Activated CD4-positive, alpha-beta memory T cell treated with anti-CD3 and anti-CD28 coated beads for 36 hours (primary cell): ENCODE measurements around the gene MBNL3. TPM values are rescaled to one million over a fixed set of nuclear protein-coding genes. Genes with fewer than 3 reads are reported as not detected.
"Not testable (repeated sequence)": the region's sequence is repeated elsewhere in the genome, so short reads cannot be mapped to it uniquely, and the experiment has no call there.

Experiments
- CTCF ChIA-PET: fragments of 350-600 bp; sonication (Branson Sonifier 250); formaldehyde crosslinking; loops from one replicate; lab custom pipeline; 2021; ENCODE audit warnings: antibody characterized with exemption, inconsistent platforms; lab: Charles Lee
- POLR2A ChIA-PET: fragments of 350-600 bp; sonication (Branson Sonifier 250); formaldehyde crosslinking; loops from one replicate; lab custom pipeline; 2021; ENCODE audit warnings: antibody characterized with exemption; lab: Charles Lee
- DNase-seq: peaks from one replicate; pipeline ENCODE4 v3.0.0-alpha.2; 2020
- H3K27ac Mint-ChIP-seq: one replicate; pipeline ENCODE4 v1.8.0; 2021; ENCODE audit warnings: mixed read lengths
- H3K27me3 Mint-ChIP-seq: one replicate; pipeline ENCODE4 v1.8.0; 2021; ENCODE audit warnings: mixed read lengths
- H3K36me3 Mint-ChIP-seq: one replicate; pipeline ENCODE4 v1.8.0; 2021; ENCODE audit warnings: mixed read lengths
- H3K4me1 Mint-ChIP-seq: one replicate; pipeline ENCODE4 v1.8.0; 2021; ENCODE audit warnings: low read depth, mixed read lengths
- H3K4me3 Mint-ChIP-seq: one replicate; pipeline ENCODE4 v1.8.0; 2021; ENCODE audit warnings: mild to moderate bottlenecking, mixed read lengths
- H3K9me3 Mint-ChIP-seq: one replicate; pipeline ENCODE4 v1.8.0; 2021; ENCODE audit warnings: mixed read lengths
- intact Hi-C: fragments of 100-400 bp; cut with micrococcal nuclease; formaldehyde crosslinking; loops from one replicate; pipeline ENCODE4 v1.15.1; 2023
- total RNA-seq, 2 experiments: library from RNA; stranded (reverse); gene quantifications; one replicate each; pipeline ENCODE4 v1.2.3, GENCODE V29; 2021

MBNL3 gene
- total RNA-seq, 2 experiments from 2014 or later: 13.7 to 14.7 TPM

GRCh38 chrX:132336172-132336571, 152.7 kb downstream of the MBNL3 start:
- H3K36me3 Mint-ChIP-seq: no peaks in the 10 kb centered on the region

GRCh38 chrX:132333351-132333750, 155.5 kb downstream of the MBNL3 start:
- CTCF ChIA-PET: interaction anchor here (0.6 kb wide), 1 partner anchor 422 kb away, joined by 4 read pairs; no protein-coding TSS in a partner anchor
- Mint-ChIP-seq H3K4me1 (peaks cover 9% of the 10 kb centered on the region), H3K27me3 (no peaks in the 10 kb centered on the region), H3K36me3 (no peaks in the 10 kb centered on the region), H3K27ac (no peak overlapping the region), H3K9me3 (no peaks in the 10 kb centered on the region), H3K4me3 (no peak overlapping the region)
- intact Hi-C loops: no loop called here
- POLR2A ChIA-PET: no interaction called here
- no peak for DNase-seq

More at GRCh38 chrX:132336172-132336571, 152.7 kb downstream of the MBNL3 start:
- ChIA-PET POLR2A (no interaction called here), CTCF (interaction anchor here (0.6 kb wide), 1 partner anchor 109 kb away, joined by 3 read pairs; no protein-coding TSS in a partner anchor)
- Mint-ChIP-seq H3K27ac (no peak overlapping the region), H3K4me3 (no peak overlapping the region), H3K27me3 (no peaks in the 10 kb centered on the region), H3K4me1 (peaks cover 9% of the 10 kb centered on the region), H3K9me3 (no peaks in the 10 kb centered on the region)
- intact Hi-C loops: no loop called here
- DNase-seq: no peak

DNA sequence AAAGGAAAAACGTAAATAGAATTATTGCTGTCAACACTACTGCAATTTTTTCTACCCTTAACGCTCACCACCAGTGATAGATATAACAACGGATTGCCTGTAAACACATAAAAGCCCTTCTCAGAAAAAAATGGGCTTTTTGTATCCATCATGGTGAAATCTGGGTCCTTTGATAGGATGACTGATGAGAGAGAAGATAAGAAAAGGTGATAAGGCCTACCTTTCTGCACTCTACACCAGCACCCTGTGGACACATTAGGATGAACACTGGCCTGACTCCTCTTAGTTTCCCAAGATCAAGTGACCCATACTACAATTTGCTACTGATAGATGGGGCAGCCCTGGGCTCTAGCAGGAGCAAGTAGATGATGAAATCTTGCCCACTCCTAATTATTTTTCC, 157.3 kb downstream of the MBNL3 start:
- Mint-ChIP-seq H3K27me3 (no peaks in the 10 kb centered on the region), H3K4me1 (peaks cover 9% of the 10 kb centered on the region), H3K27ac (no peak overlapping the region), H3K4me3 (no peak overlapping the region), H3K36me3 (no peaks in the 10 kb centered on the region), H3K9me3 (peaks cover 2% of the 10 kb centered on the region)
- no peak for DNase-seq
- POLR2A ChIA-PET: no interaction called here
- intact Hi-C loops: no loop called here
- CTCF ChIA-PET: no interaction called here

GRCh38 chrX:132331000-132331399, 157.8 kb downstream of the MBNL3 start:
- ChIA-PET CTCF (no interaction called here), POLR2A (no interaction called here)
- intact Hi-C loops: no loop called here
- Mint-ChIP-seq H3K27ac (no peak overlapping the region), H3K4me1 (peaks cover 9% of the 10 kb centered on the region), H3K27me3 (no peaks in the 10 kb centered on the region), H3K4me3 (no peak overlapping the region), H3K36me3 (no peaks in the 10 kb centered on the region), H3K9me3 (peaks cover 7% of the 10 kb centered on the region)
- no peak for DNase-seq

DNA sequence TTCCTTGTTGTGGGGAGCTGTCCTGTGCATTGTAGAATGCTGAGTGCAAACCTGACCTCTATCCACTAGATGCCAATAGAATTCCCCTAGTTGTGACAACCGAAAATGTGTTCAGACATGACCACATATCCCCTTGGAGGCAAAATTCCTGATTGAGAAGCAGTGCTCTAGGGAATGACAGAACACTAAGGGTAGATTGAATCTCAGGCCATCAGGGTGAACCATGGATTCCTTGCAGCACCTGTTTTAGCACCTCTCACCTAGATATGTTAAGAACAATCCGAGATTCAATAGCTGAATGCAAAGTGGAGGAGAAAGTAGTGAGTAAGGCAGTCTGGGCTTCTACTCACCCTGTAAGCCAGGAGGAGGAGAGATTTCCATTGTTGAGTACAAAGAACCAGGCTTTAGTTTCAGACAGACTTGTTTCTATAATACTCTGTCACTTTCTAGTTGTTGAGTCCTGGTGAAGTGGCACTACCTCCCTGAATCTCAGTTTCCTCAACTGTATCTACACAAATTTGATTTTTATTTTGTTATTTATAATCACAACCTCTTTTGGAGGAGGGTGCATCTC, 158.6 kb downstream of the MBNL3 start:
- no peak for DNase-seq
- H3K36me3 Mint-ChIP-seq: no peaks in the 10 kb centered on the region
- intact Hi-C loops: no loop called here
- H3K4me1 Mint-ChIP-seq: peaks cover 9% of the 10 kb centered on the region
- peaks cover 9% of the 10 kb centered on the region for H3K9me3 Mint-ChIP-seq
- ChIA-PET POLR2A (no interaction called here), CTCF (interaction anchor here (0.7 kb wide), 1 partner anchor 184 kb away, joined by 3 read pairs; no protein-coding TSS in a partner anchor)
- H3K4me3 Mint-ChIP-seq: no peak overlapping the region
- no peak overlapping the region for H3K27ac Mint-ChIP-seq
- H3K27me3 Mint-ChIP-seq: no peaks in the 10 kb centered on the region

GRCh38 chrX:132326960-132327359, 161.9 kb downstream of the MBNL3 start:
- H3K27ac Mint-ChIP-seq, H3K9me3 Mint-ChIP-seq, H3K4me3 Mint-ChIP-seq, H3K27me3 Mint-ChIP-seq, POLR2A ChIA-PET, DNase-seq, H3K36me3 Mint-ChIP-seq, CTCF ChIA-PET, H3K4me1 Mint-ChIP-seq, intact Hi-C loops: not testable (repeated sequence)
